ENCODE measurements around the gene GALNT11.

GALNT11 gene

DNA sequence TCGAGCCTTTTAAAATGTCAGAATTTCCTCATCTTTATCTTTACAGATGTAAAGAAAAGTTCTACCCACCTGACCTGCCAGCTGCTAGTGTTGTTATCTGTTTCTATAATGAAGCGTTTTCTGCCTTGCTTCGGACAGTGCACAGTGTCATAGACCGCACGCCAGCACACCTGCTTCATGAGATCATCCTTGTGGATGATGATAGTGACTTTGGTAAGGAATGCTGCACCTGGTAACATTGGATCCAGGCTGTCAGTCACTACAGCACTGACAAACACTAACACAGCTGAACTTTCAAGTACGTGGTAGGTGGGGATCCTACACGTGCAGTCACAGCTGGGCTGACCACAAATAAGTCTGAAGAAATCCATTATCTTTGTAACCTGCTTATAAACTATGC is 77.6 kb downstream of the GALNT11 start:
- Histone ChIP-seq H3K23ac (ENCODE audit: low read length in 2 of 2) (no peak overlapping the region), H2AFZ (ENCODE audit: low read depth, low read length) (no peak overlapping the region), H3K4ac (ENCODE audit: low read depth in 1 of 2, low read length in 2 of 2) (no peak overlapping the region), H3K36me3 (ENCODE audit: control insufficient read depth in 1 of 2, insufficient read depth in 2 of 2, low read depth in 1 of 2, low read length in 2 of 2) (peaks cover 23 to 66% of the 10 kb centered on the region in 2 experiments), H3K4me2 (ENCODE audit: low read length, poor library complexity, severe bottlenecking) (no peak overlapping the region), H3K18ac (ENCODE audit: low read depth in 1 of 2, low read length in 2 of 2) (no peak overlapping the region), H3K27me3 (ENCODE audit: control insufficient read depth in 1 of 2, insufficient read depth in 1 of 2, low read length in 2 of 2) (no peaks in the 10 kb centered on the region), H3K4me1 (ENCODE audit: control insufficient read depth, insufficient read depth, low read depth, low read length) (peaks cover 1% of the 10 kb centered on the region), H3K4me3 (ENCODE audit: insufficient read depth in 1 of 2, low read depth in 1 of 2, low read length in 2 of 2) (no peak overlapping the region), H2BK15ac (ENCODE audit: low read depth, poor library complexity, severe bottlenecking) (no peak overlapping the region), H2AK5ac (ENCODE audit: low read length, severe bottlenecking) (no peak overlapping the region), H2BK12ac (ENCODE audit: low read length in 2 of 2) (no peak overlapping the region), H4K8ac (ENCODE audit: low read length) (no peak overlapping the region), H2BK120ac (ENCODE audit: low read depth, low read length) (no peak overlapping the region), H3K14ac (ENCODE audit: low read length in 2 of 2) (no peak overlapping the region), H3K27ac (ENCODE audit: low read length, poor library complexity, severe bottlenecking) (no peak overlapping the region), H4K91ac (ENCODE audit: low read length) (peak overlapping the region; percentile 66), H3K9ac (ENCODE audit: low read length) (no peak overlapping the region), H3K79me1 (replicated peaks; ENCODE audit: low read length, poor library complexity, severe bottlenecking) (peaks cover 6% of the 10 kb centered on the region), H3K9me3 (ENCODE audit: control insufficient read depth, low read length) (no peaks in the 10 kb centered on the region), H2BK5ac (ENCODE audit: low read depth, low read length, poor library complexity, severe bottlenecking) (no peak overlapping the region)
- WGBS = 95% methylated on average over 6 of the region's 7 CpGs
- no peak for DNase-seq

DNA sequence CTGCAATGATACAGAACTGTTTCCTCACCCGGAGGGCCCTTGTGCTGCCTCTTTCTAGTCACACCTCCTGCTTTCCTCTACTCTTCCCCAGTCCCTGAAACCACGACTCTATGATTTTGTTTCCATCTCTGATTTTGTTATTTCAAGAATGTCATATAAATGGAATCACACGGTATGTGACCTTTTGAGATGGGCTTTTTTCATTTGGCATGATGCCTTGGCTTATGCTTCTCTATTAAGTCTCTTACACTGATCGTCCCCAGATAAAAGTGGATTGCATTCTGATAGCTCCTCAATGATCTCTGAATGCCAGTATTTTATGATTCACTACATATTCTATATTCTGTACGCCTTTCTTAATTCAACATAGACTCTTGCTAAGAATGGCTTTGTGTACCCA is 78.2 kb downstream of the GALNT11 start:
- H2BK15ac ChIP-seq (ENCODE audit: low read depth, poor library complexity, severe bottlenecking) = no peak overlapping the region
- H2AFZ ChIP-seq (ENCODE audit: low read depth, low read length) = no peak overlapping the region
- H3K4me2 ChIP-seq (ENCODE audit: low read length, poor library complexity, severe bottlenecking) = no peak overlapping the region
- no peak overlapping the region for H4K91ac ChIP-seq (ENCODE audit: low read length)
- peaks cover 24 to 72% of the 10 kb centered on the region in 2 experiments for H3K36me3 ChIP-seq (ENCODE audit: control insufficient read depth in 1 of 2, insufficient read depth in 2 of 2, low read depth in 1 of 2, low read length in 2 of 2)
- 98% methylated on average over 4 of the region's 5 CpGs for WGBS
- no peak overlapping the region for H4K8ac ChIP-seq (ENCODE audit: low read length)
- no peak for DNase-seq
- H3K27me3 ChIP-seq (ENCODE audit: control insufficient read depth in 1 of 2, insufficient read depth in 1 of 2, low read length in 2 of 2) = no peaks in the 10 kb centered on the region
- no peak overlapping the region for H3K23ac ChIP-seq (ENCODE audit: low read length in 2 of 2)
- H2BK5ac ChIP-seq (ENCODE audit: low read depth, low read length, poor library complexity, severe bottlenecking) = no peak overlapping the region
- H3K9me3 ChIP-seq (ENCODE audit: control insufficient read depth, low read length) = no peaks in the 10 kb centered on the region
- no peak overlapping the region for H3K27ac ChIP-seq (ENCODE audit: low read length, poor library complexity, severe bottlenecking)
- H3K4me1 ChIP-seq (ENCODE audit: control insufficient read depth, insufficient read depth, low read depth, low read length) = peaks cover 1% of the 10 kb centered on the region
- no peak overlapping the region for H2AK5ac ChIP-seq (ENCODE audit: low read length, severe bottlenecking)
- H2BK120ac ChIP-seq (ENCODE audit: low read depth, low read length) = no peak overlapping the region
- H3K79me1 ChIP-seq (replicated peaks; ENCODE audit: low read length, poor library complexity, severe bottlenecking) = peaks cover 6% of the 10 kb centered on the region
- no peak overlapping the region for H2BK12ac ChIP-seq (ENCODE audit: low read length in 2 of 2)
- H3K9ac ChIP-seq (ENCODE audit: low read length) = no peak overlapping the region
- H3K4me3 ChIP-seq (ENCODE audit: insufficient read depth in 1 of 2, low read depth in 1 of 2, low read length in 2 of 2) = no peak overlapping the region
- H3K4ac ChIP-seq (ENCODE audit: low read depth in 1 of 2, low read length in 2 of 2) = no peak overlapping the region
- no peak overlapping the region for H3K18ac ChIP-seq (ENCODE audit: low read depth in 1 of 2, low read length in 2 of 2)
- H3K14ac ChIP-seq (ENCODE audit: low read length in 2 of 2) = no peak overlapping the region

DNA sequence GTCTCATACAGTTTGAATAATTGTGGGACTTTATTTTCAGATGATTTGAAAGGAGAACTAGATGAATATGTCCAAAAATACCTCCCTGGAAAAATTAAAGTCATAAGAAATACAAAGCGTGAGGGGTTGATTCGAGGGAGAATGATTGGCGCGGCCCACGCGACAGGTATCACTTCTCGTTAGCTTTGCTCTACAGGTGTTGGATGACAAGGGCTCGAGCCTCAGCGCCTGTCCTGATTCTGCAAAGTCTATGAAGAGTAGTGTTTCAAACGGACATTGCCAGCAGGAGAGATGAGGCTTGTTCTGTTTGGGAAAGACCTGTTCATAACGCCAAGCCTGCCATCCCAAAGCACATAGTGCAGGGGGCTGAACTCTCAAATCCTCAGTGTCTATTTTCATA is 79.7 kb downstream of the GALNT11 start:
- Histone ChIP-seq H3K9me3 (ENCODE audit: control insufficient read depth, low read length) (no peaks in the 10 kb centered on the region), H3K4ac (ENCODE audit: low read depth in 1 of 2, low read length in 2 of 2) (no peak overlapping the region), H2BK120ac (ENCODE audit: low read depth, low read length) (no peak overlapping the region), H4K91ac (ENCODE audit: low read length) (no peak overlapping the region), H3K14ac (ENCODE audit: low read length in 2 of 2) (no peak overlapping the region), H3K27ac (ENCODE audit: low read length, poor library complexity, severe bottlenecking) (no peak overlapping the region), H2AK5ac (ENCODE audit: low read length, severe bottlenecking) (no peak overlapping the region), H3K79me1 (replicated peaks; ENCODE audit: low read length, poor library complexity, severe bottlenecking) (peaks cover 8% of the 10 kb centered on the region), H3K36me3 (ENCODE audit: control insufficient read depth in 1 of 2, insufficient read depth in 2 of 2, low read depth in 1 of 2, low read length in 2 of 2) (peaks cover 24 to 85% of the 10 kb centered on the region in 2 experiments), H3K18ac (ENCODE audit: low read depth in 1 of 2, low read length in 2 of 2) (no peak overlapping the region), H3K23ac (ENCODE audit: low read length in 2 of 2) (no peak overlapping the region), H4K8ac (ENCODE audit: low read length) (no peak overlapping the region), H2BK15ac (ENCODE audit: low read depth, poor library complexity, severe bottlenecking) (no peak overlapping the region), H3K27me3 (ENCODE audit: control insufficient read depth in 1 of 2, insufficient read depth in 1 of 2, low read length in 2 of 2) (no peaks in the 10 kb centered on the region), H3K9ac (ENCODE audit: low read length) (no peak overlapping the region), H3K4me3 (ENCODE audit: insufficient read depth in 1 of 2, low read depth in 1 of 2, low read length in 2 of 2) (no peak overlapping the region), H3K4me1 (ENCODE audit: control insufficient read depth, insufficient read depth, low read depth, low read length) (peaks cover 1% of the 10 kb centered on the region), H2AFZ (ENCODE audit: low read depth, low read length) (no peak overlapping the region), H3K4me2 (ENCODE audit: low read length, poor library complexity, severe bottlenecking) (no peak overlapping the region), H2BK5ac (ENCODE audit: low read depth, low read length, poor library complexity, severe bottlenecking) (no peak overlapping the region), H2BK12ac (ENCODE audit: low read length in 2 of 2) (no peak overlapping the region)
- WGBS = 92% methylated on average over 11 of the region's 11 CpGs
- DNase-seq = no peak

DNA sequence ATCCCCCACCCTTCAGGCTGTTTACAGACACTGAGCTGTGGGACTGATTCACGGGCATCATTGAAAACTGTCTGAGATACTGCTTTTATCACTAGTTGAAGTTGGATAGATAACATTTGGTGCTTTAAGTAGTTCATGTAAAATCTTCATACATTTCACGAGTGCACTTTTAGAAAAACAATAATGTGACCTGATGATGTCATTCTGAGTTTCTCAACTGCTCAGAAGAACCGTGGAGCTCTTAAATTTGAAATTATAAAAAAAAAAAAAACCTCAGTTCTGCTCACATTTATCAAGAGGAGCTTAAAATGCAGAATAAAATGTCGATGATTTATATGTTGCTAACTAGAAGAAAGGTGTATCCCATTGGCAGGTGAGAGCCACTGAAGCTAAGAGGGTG is 81.5 kb downstream of the GALNT11 start:
- WGBS = 100% methylated on average over 2 of the region's 4 CpGs
- peaks cover 11% of the 10 kb centered on the region for H3K79me1 ChIP-seq (replicated peaks; ENCODE audit: low read length, poor library complexity, severe bottlenecking)
- DNase-seq = no peak
- no peak overlapping the region for H2AK5ac ChIP-seq (ENCODE audit: low read length, severe bottlenecking)
- no peak overlapping the region for H2BK5ac ChIP-seq (ENCODE audit: low read depth, low read length, poor library complexity, severe bottlenecking)
- no peak overlapping the region for H3K18ac ChIP-seq (ENCODE audit: low read depth in 1 of 2, low read length in 2 of 2)
- H3K27me3 ChIP-seq (ENCODE audit: control insufficient read depth in 1 of 2, insufficient read depth in 1 of 2, low read length in 2 of 2) = no peaks in the 10 kb centered on the region
- peaks cover 1% of the 10 kb centered on the region for H3K4me1 ChIP-seq (ENCODE audit: control insufficient read depth, insufficient read depth, low read depth, low read length)
- no peak overlapping the region for H2BK15ac ChIP-seq (ENCODE audit: low read depth, poor library complexity, severe bottlenecking)
- no peak overlapping the region for H2BK120ac ChIP-seq (ENCODE audit: low read depth, low read length)
- no peak overlapping the region for H4K8ac ChIP-seq (ENCODE audit: low read length)
- no peak overlapping the region for H3K23ac ChIP-seq (ENCODE audit: low read length in 2 of 2)
- no peak overlapping the region for H3K27ac ChIP-seq (ENCODE audit: low read length, poor library complexity, severe bottlenecking)
- no peak overlapping the region for H2BK12ac ChIP-seq (ENCODE audit: low read length in 2 of 2)
- H3K4me3 ChIP-seq (ENCODE audit: insufficient read depth in 1 of 2, low read depth in 1 of 2, low read length in 2 of 2) = no peak overlapping the region
- H3K14ac ChIP-seq (ENCODE audit: low read length in 2 of 2) = no peak overlapping the region
- H3K4me2 ChIP-seq (ENCODE audit: low read length, poor library complexity, severe bottlenecking) = no peak overlapping the region
- no peak overlapping the region for H3K4ac ChIP-seq (ENCODE audit: low read depth in 1 of 2, low read length in 2 of 2)
- H2AFZ ChIP-seq (ENCODE audit: low read depth, low read length) = no peak overlapping the region
- H3K9ac ChIP-seq (ENCODE audit: low read length) = no peak overlapping the region
- H4K91ac ChIP-seq (ENCODE audit: low read length) = no peak overlapping the region
- H3K9me3 ChIP-seq (ENCODE audit: control insufficient read depth, low read length) = no peaks in the 10 kb centered on the region
- peaks cover 18 to 82% of the 10 kb centered on the region in 2 experiments for H3K36me3 ChIP-seq (ENCODE audit: control insufficient read depth in 1 of 2, insufficient read depth in 2 of 2, low read depth in 1 of 2, low read length in 2 of 2)
